Erythroblast (primary cell): ENCODE results near the gene C2orf92.

ENCODE experiments used
- GATA1 ChIP-seq: IDR thresholded peaks from 2 replicates; pipeline ENCODE4 v1.6.1; 2011; ENCODE audit warnings: low read depth, mild to moderate bottlenecking, control low read depth, low read length, moderate library complexity
- POLR2A ChIP-seq: IDR thresholded peaks from 2 replicates; pipeline ENCODE4 v1.6.1; 2011; ENCODE audit warnings: mild to moderate bottlenecking, low read length

GRCh38 chr2:97717613-97717995 is 48.1 kb downstream of the C2orf92 start:
- TF ChIP-seq POLR2A (no peak), GATA1 (no peak)
